ENCODE measurements around the gene NEGR1. TPM values are rescaled to one million over a fixed set of nuclear protein-coding genes. Genes with fewer than 3 reads are reported as not detected.
"Not testable (repeated sequence)": the region's sequence is repeated elsewhere in the genome, so short reads cannot be mapped to it uniquely, and the experiment has no call there.

The NEGR1 gene
- total RNA-seq, 2 experiments from 2014 or later, result not detected

DNA sequence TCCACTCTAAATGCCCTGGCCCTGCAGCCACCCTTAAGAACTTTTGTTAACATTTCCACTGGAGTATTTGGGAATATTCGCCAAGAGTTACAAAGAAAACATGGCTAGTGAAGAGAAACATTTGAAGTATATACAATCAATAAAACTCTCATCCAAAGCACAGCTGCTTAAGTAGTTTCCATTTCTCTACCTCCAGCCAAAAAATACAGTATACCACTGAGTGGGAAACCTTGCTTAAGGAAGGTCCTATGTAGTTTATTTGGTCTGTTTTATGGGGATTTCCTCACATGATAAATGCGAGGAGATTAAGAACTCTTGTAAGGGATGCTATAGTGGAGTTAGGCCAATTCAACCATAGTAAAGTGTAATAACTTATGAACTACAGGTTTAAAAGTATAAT lies 382.5 kb downstream of the NEGR1 start:
- TF ChIP-seq, protein P1, sequence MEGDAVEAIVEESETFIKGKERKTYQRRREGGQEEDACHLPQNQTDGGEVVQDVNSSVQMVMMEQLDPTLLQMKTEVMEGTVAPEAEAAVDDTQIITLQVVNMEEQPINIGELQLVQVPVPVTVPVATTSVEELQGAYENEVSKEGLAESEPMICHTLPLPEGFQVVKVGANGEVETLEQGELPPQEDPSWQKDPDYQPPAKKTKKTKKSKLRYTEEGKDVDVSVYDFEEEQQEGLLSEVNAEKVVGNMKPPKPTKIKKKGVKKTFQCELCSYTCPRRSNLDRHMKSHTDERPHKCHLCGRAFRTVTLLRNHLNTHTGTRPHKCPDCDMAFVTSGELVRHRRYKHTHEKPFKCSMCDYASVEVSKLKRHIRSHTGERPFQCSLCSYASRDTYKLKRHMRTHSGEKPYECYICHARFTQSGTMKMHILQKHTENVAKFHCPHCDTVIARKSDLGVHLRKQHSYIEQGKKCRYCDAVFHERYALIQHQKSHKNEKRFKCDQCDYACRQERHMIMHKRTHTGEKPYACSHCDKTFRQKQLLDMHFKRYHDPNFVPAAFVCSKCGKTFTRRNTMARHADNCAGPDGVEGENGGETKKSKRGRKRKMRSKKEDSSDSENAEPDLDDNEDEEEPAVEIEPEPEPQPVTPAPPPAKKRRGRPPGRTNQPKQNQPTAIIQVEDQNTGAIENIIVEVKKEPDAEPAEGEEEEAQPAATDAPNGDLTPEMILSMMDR (IDR thresholded peaks at IDR 0.05), result no peak
- H3K27me3 Mint-ChIP-seq, result no peaks in the 10 kb centered on the region

DNA sequence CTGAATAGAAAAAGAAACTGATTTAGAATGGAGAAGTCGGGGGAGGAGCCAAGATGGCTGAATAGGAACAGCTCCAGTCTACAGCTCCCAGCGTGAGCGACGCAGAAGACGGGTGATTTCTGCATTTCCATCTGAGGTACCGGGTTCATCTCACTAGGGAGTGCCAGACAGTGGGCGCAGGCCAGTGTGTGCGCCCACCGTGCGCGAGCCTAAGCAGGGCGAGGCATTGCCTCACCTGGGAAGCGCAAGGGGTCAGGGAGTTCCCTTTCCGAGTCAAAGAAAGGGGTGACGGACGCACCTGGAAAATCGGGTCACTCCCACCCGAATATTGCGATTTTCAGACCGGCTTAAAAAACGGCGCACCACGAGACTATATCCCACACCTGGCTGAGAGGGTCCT lies 394.2 kb downstream of the NEGR1 start:
- CTCF ChIA-PET; ATAC-seq; POLR2A ChIA-PET; H3K4me1 Mint-ChIP-seq (ENCODE audit: low read depth); H3K4me3 Mint-ChIP-seq; intact Hi-C loops (cut with micrococcal nuclease); H3K27me3 Mint-ChIP-seq; H3K27ac Mint-ChIP-seq; H3K36me3 Mint-ChIP-seq (ENCODE audit: low read depth); DNase-seq; H3K9me3 Mint-ChIP-seq: not testable (repeated sequence)

More for the DNA sequence above, 382.5 kb downstream of the NEGR1 start:
- Mint-ChIP-seq H3K27ac (no peak overlapping the region), H3K4me3 (no peak overlapping the region), H3K4me1 (ENCODE audit: low read depth) (no peaks in the 10 kb centered on the region), H3K9me3 (peaks cover 1% of the 10 kb centered on the region), H3K36me3 (ENCODE audit: low read depth) (no peaks in the 10 kb centered on the region)
- ChIA-PET CTCF (no interaction called here), POLR2A (no interaction called here)
- no peak for ATAC-seq
- intact Hi-C loops (cut with micrococcal nuclease), result no loop called here
- DNase-seq, result no peak

DNA sequence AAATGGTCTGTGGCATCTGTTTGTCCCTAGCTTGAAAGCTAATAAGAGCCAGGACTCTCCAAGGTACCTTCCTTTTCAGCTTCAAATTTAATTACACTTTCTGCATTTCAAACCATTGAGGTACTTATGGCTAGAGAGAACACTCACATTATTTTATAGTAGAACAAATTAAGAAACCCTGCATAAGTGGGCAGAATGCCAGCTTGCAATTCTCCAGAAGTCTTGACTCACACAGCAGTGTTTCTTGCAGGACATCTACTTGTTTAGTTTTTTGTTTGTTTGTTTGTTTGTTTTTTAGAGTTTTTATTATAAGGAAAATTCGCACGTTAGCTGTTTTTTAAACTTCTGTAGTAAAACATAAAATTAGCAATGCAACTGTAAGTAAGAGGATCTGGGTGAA lies 397.2 kb downstream of the NEGR1 start:
- CTCF ChIA-PET, result no interaction called here
- DNase-seq (no peak), ATAC-seq (no peak)
- H3K4me3 Mint-ChIP-seq, result no peak overlapping the region
- no peaks in the 10 kb centered on the region for H3K27me3 Mint-ChIP-seq
- intact Hi-C loops (cut with micrococcal nuclease), result no loop called here
- no peaks in the 10 kb centered on the region for H3K9me3 Mint-ChIP-seq
- POLR2A ChIA-PET, result no interaction called here
- no peaks in the 10 kb centered on the region for H3K4me1 Mint-ChIP-seq (ENCODE audit: low read depth)
- H3K27ac Mint-ChIP-seq, result no peak overlapping the region
- H3K36me3 Mint-ChIP-seq (ENCODE audit: low read depth), result no peaks in the 10 kb centered on the region
- TF ChIP-seq, protein P1 (IDR thresholded peaks at IDR 0.05), result no peak

DNA sequence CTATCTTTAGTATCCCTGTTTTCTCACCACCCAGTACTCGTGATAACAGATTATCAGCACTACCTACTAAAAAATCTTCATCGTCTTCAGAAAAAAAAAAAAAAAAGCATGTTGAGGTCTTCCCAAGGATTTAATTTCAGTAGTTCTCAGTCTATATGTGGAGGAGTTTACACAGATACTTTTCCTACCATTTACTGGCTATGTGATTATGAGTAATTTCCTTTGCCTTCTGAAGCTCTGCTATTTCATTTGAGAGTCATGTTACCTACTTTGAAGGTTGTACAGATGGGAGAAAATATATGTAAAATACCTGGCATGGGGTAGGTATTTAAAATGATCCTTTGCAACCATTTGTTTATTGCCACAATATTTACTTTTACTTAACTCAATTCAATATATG lies 399.7 kb downstream of the NEGR1 start:
- intact Hi-C loops (cut with micrococcal nuclease), result no loop called here
- no peaks in the 10 kb centered on the region for H3K27me3 Mint-ChIP-seq
- H3K36me3 Mint-ChIP-seq (ENCODE audit: low read depth), result no peaks in the 10 kb centered on the region

DNA sequence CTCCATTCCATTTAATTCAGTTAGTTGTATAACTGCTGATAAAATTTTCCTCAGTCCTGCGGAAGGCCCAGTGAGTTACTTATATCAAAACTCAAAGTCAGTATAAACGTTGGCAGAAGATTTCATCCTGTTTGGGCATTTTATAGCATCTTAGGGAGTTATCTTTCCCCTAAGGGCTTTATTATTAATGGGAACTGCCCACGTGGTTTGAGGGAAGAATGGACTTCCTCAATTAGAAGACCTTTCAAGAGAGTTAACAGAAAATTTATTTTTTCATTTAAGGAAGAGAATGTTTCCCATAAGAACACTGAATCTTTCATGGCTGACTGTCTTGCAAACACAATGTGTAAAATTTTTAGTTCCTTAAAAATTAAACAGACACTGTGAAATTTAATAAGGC lies 400.1 kb downstream of the NEGR1 start:
- ChIA-PET CTCF (no interaction called here), POLR2A (no interaction called here)
- TF ChIP-seq, protein P1 (IDR thresholded peaks at IDR 0.05), result no peak
- H3K9me3 Mint-ChIP-seq, result no peaks in the 10 kb centered on the region
- H3K27me3 Mint-ChIP-seq, result no peaks in the 10 kb centered on the region
- H3K27ac Mint-ChIP-seq, result no peak overlapping the region
- H3K36me3 Mint-ChIP-seq (ENCODE audit: low read depth), result no peaks in the 10 kb centered on the region
- no peak overlapping the region for H3K4me3 Mint-ChIP-seq
- intact Hi-C loops (cut with micrococcal nuclease), result no loop called here
- H3K4me1 Mint-ChIP-seq (ENCODE audit: low read depth), result no peaks in the 10 kb centered on the region
- DNase-seq, result no peak
- no peak for ATAC-seq

More for the DNA sequence above, 399.7 kb downstream of the NEGR1 start:
- TF ChIP-seq, protein P1 (IDR thresholded peaks at IDR 0.05), result no peak
- ChIA-PET CTCF (no interaction called here), POLR2A (no interaction called here)
- no peaks in the 10 kb centered on the region for H3K9me3 Mint-ChIP-seq
- DNase-seq (no peak), ATAC-seq (no peak)
- no peak overlapping the region for H3K4me3 Mint-ChIP-seq
- no peak overlapping the region for H3K27ac Mint-ChIP-seq
- H3K4me1 Mint-ChIP-seq (ENCODE audit: low read depth), result no peaks in the 10 kb centered on the region

DNA sequence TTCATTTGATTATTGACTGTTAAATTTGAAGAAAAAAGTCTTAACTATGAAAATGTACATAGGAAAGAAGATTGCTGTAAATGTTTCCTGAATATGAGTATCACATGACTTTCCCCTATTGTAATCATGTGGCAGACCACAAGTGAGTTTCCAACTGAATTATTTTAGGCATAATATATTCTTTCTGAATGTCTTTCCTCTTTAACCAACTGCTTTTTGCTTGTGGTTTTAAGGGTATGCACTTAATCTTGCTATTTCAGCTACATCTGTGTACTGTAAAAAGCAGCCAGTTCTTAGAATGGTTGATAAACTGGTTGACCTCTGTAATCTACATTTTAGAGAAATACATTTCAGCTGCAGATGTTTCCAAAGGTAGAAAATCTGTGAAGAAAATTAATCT lies 400.7 kb downstream of the NEGR1 start:
- POLR2A ChIA-PET, result no interaction called here
- Mint-ChIP-seq H3K9me3 (no peaks in the 10 kb centered on the region), H3K27me3 (no peaks in the 10 kb centered on the region), H3K27ac (no peak overlapping the region), H3K36me3 (ENCODE audit: low read depth) (no peaks in the 10 kb centered on the region), H3K4me3 (no peak overlapping the region), H3K4me1 (ENCODE audit: low read depth) (no peaks in the 10 kb centered on the region)
- CTCF ChIA-PET, result no interaction called here
- ATAC-seq, result no peak
- DNase-seq, result no peak
- TF ChIP-seq, protein P1 (IDR thresholded peaks at IDR 0.05), result no peak
- intact Hi-C loops (cut with micrococcal nuclease), result no loop called here
